HepG2 (cell line): ENCODE data around the gene XK. TPM values are rescaled to one million over a fixed set of nuclear protein-coding genes. Genes with fewer than 3 reads are reported as not detected.

Experiments
- ATAC-seq: fragments of 200-7000 bp; cut with Tn5 transposase; 3 replicates; pipeline ENCODE4 v1.9.1; 2020; ENCODE audit warnings: mild to moderate bottlenecking, moderate library complexity
- BruUV-seq: library from RNA; stranded (reverse); fragments of 400-500 nt; replicated peaks from 2 replicates; lab custom pipeline; 2021; lab: Mats Ljungman, UMichigan
- CTCF ChIA-PET: fragments of 300-600 bp; formaldehyde crosslinking; extraction: SDS; loops from one replicate; lab custom pipeline; 2021; ENCODE audit warnings: low total read pairs, inconsistent platforms, low intra/inter-chr PET ratio; lab: Yijun Ruan, JAX
- POLR2A ChIA-PET: fragments of 350-600 bp; sonication (Branson Sonifier 250); formaldehyde crosslinking; loops from one replicate; lab custom pipeline; 2020; ENCODE audit warnings: antibody characterized with exemption, inconsistent platforms; lab: Yijun Ruan, JAX
- DNase-seq: peaks from one replicate; pipeline ENCODE4 v3.0.0-alpha.2; 2015; ENCODE audit warnings: low spot score
- FAIRE-seq: peaks from 3 replicates; lab custom pipeline; 2011; peaks lifted over from hg19 to GRCh38; lab: Jason Lieb, UNC
- H2AFZ ChIP-seq: one replicate; pipeline ENCODE4 v1.6.1; 2011; ENCODE audit warnings: low read length, inconsistent platforms
- H3K27ac ChIP-seq: fragments of 300-600 bp; 3 replicates; pipeline ENCODE4 v1.8.0; 2011; ENCODE audit warnings: mixed run types, mild to moderate bottlenecking, mixed read lengths, low read length, inconsistent platforms; ENCODE audit not compliant: insufficient read depth; ENCODE audit errors: extremely low read length
- H3K27me3 ChIP-seq, 2 experiments: fragments of 200-600 bp in 1 of 2; 2 replicates in 1 of 2; 3 replicates in 1 of 2; pipeline versions ENCODE4 v1.6.0 to v1.8.0; 2011; ENCODE audit warnings: low read length in 2 of 2, mild to moderate bottlenecking in 2 of 2, moderate library complexity in 2 of 2, inconsistent platforms in 1 of 2; ENCODE audit not compliant: insufficient read depth in 2 of 2, control insufficient read depth in 1 of 2
- H3K36me3 ChIP-seq, 2 experiments: fragments of 200-600 bp in 1 of 2; replicated peaks in 1 of 2; 2 replicates in 1 of 2; 3 replicates in 1 of 2; pipeline versions ENCODE4 v1.5.1 to v1.8.0; 2011; ENCODE audit warnings: low read length in 2 of 2, inconsistent platforms in 1 of 2; ENCODE audit not compliant: insufficient read depth in 2 of 2, control insufficient read depth in 1 of 2
- H3K4me1 ChIP-seq: 2 replicates; pipeline ENCODE4 v1.5.1; 2012; ENCODE audit warnings: low read length, inconsistent platforms; ENCODE audit not compliant: insufficient read depth
- H3K4me2 ChIP-seq: 2 replicates; pipeline ENCODE4 v1.6.0; 2011; ENCODE audit warnings: low read depth, low read length, inconsistent platforms
- H3K4me3 ChIP-seq, 3 experiments: fragments of 200-600 bp in 1 of 3; sonication (generic), shearing (Covaris generic) in 1 of 3; replicated peaks in 1 of 3; 2 replicates each; pipeline ENCODE4 v1.5.1; 2011 to 2016; ENCODE audit warnings: low read length in 3 of 3, inconsistent platforms in 2 of 3, low read depth in 2 of 3, mild to moderate bottlenecking in 2 of 3, control low read depth in 1 of 3, mixed read lengths in 1 of 3; ENCODE audit not compliant: insufficient read depth in 1 of 3
- H3K79me2 ChIP-seq: one replicate; pipeline ENCODE4 v1.6.1; 2011; ENCODE audit warnings: low read length, inconsistent platforms; ENCODE audit not compliant: insufficient read depth
- H3K9ac ChIP-seq: 2 replicates; pipeline ENCODE4 v1.6.0; 2011; ENCODE audit warnings: mild to moderate bottlenecking, low read depth, low read length, inconsistent platforms; ENCODE audit not compliant: insufficient read depth
- H3K9me3 ChIP-seq: 2 replicates; pipeline ENCODE4 v1.5.1; 2012; ENCODE audit warnings: mild to moderate bottlenecking, low read length
- H4K20me1 ChIP-seq: 2 replicates; pipeline ENCODE4 v1.6.0; 2011; ENCODE audit warnings: inconsistent platforms, mild to moderate bottlenecking, low read length, moderate library complexity; ENCODE audit not compliant: insufficient read depth
- DBP ChIP-seq: sonication (generic); formaldehyde crosslinking; IDR thresholded peaks from 2 replicates; pipeline ENCODE4 v1.4.0; 2020; ENCODE audit warnings: missing genetic modification reagents; ENCODE audit errors: not compliant biosample characterization
- ELF1 ChIP-seq: sonication (generic); formaldehyde crosslinking; IDR thresholded peaks from 2 replicates; pipeline ENCODE4 v1.4.0; 2020; ENCODE audit warnings: missing genetic modification reagents
- HNF1B ChIP-seq: sonication (generic); formaldehyde crosslinking; IDR thresholded peaks from 2 replicates; pipeline ENCODE4 v1.5.1; 2020; ENCODE audit warnings: mild to moderate bottlenecking, moderate library complexity, missing genetic modification reagents
- HNRNPL ChIP-seq: fragments of 200-400 bp; formaldehyde crosslinking; IDR thresholded peaks from 2 replicates; pipeline ENCODE4 v1.6.1; 2017; ENCODE audit warnings: mild to moderate bottlenecking, low read depth, low read length
- MAX ChIP-seq: IDR thresholded peaks from 2 replicates; pipeline ENCODE4 v1.6.1; 2012; ENCODE audit warnings: inconsistent platforms
- MIER2 ChIP-seq: IDR thresholded peaks from 2 replicates; pipeline ENCODE4 v1.6.1; 2016; ENCODE audit warnings: missing biosample characterization, missing genetic modification reagents
- MIER3 ChIP-seq: IDR thresholded peaks from 2 replicates; pipeline ENCODE4 v1.6.1; 2016; ENCODE audit warnings: missing compliant biosample characterization, borderline replicate concordance
- NCOA1 ChIP-seq: sonication (generic); formaldehyde crosslinking; IDR thresholded peaks from 2 replicates; pipeline ENCODE4 v1.9.0; 2021; ENCODE audit warnings: missing genetic modification reagents
- PAWR ChIP-seq: sonication (generic); formaldehyde crosslinking; IDR thresholded peaks from 2 replicates; pipeline ENCODE4 v1.4.0; 2020; ENCODE audit warnings: missing genetic modification reagents, mild to moderate bottlenecking, borderline replicate concordance
- PHF8 ChIP-seq: sonication (generic); formaldehyde crosslinking; IDR thresholded peaks from 2 replicates; pipeline ENCODE4 v1.5.0; 2020; ENCODE audit warnings: missing genetic modification reagents
- RAD21 ChIP-seq: fragments of 450-650 bp; formaldehyde crosslinking; IDR thresholded peaks from 2 replicates; pipeline ENCODE4 v1.5.0; 2020; ENCODE audit warnings: mild to moderate bottlenecking
- RFX1 ChIP-seq: fragments of 450-650 bp; IDR thresholded peaks from 2 replicates; pipeline ENCODE4 v1.6.1; 2017
- SKI ChIP-seq: fragments of 450-650 bp; IDR thresholded peaks from one replicate; pipeline ENCODE4 v1.6.1; 2018; ENCODE audit warnings: mild to moderate bottlenecking; ENCODE audit not compliant: partially characterized antibody
- SYNCRIP ChIP-seq: fragments of 200-400 bp; formaldehyde crosslinking; IDR thresholded peaks from 2 replicates; pipeline ENCODE4 v1.6.1; 2018; ENCODE audit warnings: mild to moderate bottlenecking, low read depth, low read length; ENCODE audit not compliant: insufficient read depth
- ZBTB21 ChIP-seq: sonication (generic); formaldehyde crosslinking; IDR thresholded peaks from 2 replicates; pipeline ENCODE4 v1.4.0; 2020; ENCODE audit warnings: missing genetic modification reagents
- ZNF207 ChIP-seq: fragments of 450-650 bp; IDR thresholded peaks from 2 replicates; pipeline ENCODE4 v1.6.1; 2016; ENCODE audit warnings: antibody characterized with exemption, borderline replicate concordance
- ZNF572 ChIP-seq: sonication (generic); formaldehyde crosslinking; IDR thresholded peaks from 2 replicates; pipeline ENCODE4 v1.5.1; 2020; ENCODE audit warnings: mild to moderate bottlenecking, missing genetic modification reagents
- ZNF574 ChIP-seq: sonication (generic); formaldehyde crosslinking; IDR thresholded peaks from 2 replicates; pipeline ENCODE4 v1.4.0; 2020; ENCODE audit warnings: missing genetic modification reagents
- ZSCAN22 ChIP-seq: sonication (generic); formaldehyde crosslinking; IDR thresholded peaks from 2 replicates; pipeline ENCODE4 v1.4.0; 2020; ENCODE audit warnings: mild to moderate bottlenecking, missing genetic modification reagents
- in situ Hi-C: cut with HindIII; loops from 2 replicates; pipeline ENCODE4 v1.10.0; 2017; ENCODE audit warnings: low pct_unique_long_range_greater_than_20kb; ENCODE audit not compliant: extremely low pct_ligation_motif_present
- intact Hi-C: fragments of 100-400 bp; cut with micrococcal nuclease; formaldehyde crosslinking; loops from one replicate; pipeline ENCODE4 v1.10.0; 2022; ENCODE audit not compliant: unreplicated experiment
- polyA plus RNA-seq, 8 experiments: library from polyadenylated mRNA; depleted of rRNA in 3 of 8; stranded (reverse) in 7 of 8; unstranded in 1 of 8; fragments of >200 nt; fragmentation: Illumina TruSeq in 4 of 8; extraction: Trizol in 4 of 8; gene quantifications; 2 replicates each; pipeline versions ENCODE4 v1.2.1 to v1.2.3, GENCODE V29; 2011 to 2016; ENCODE audit warnings: low read depth in 4 of 8, missing spikeins in 1 of 8, mixed read lengths in 1 of 8; ENCODE audit not compliant: insufficient read depth in 1 of 8
- total RNA-seq, 5 experiments: library from RNA; depleted of rRNA; stranded (reverse); fragments of >200 nt; fragmentation: Illumina TruSeq; extraction: Trizol; gene quantifications; 2 replicates each; pipeline ENCODE4 v1.2.3, GENCODE V29; 2016; ENCODE audit warnings: low read depth in 1 of 5

XK gene
- total and polyA plus RNA-seq, 2 of the 13 experiments (the other 11 are each of a cell fraction or from before 2014, with no cell fraction given): not detected

- FAIRE-seq: no peak
Measured at GRCh38 chrX:37776283-37776986, 90.8 kb downstream of the XK start.

More at GRCh38 chrX:37776283-37776986, 90.8 kb downstream of the XK start:
- Histone ChIP-seq H3K27ac (no peak overlapping the region), H3K79me2 (no peaks in the 10 kb centered on the region), H3K9ac (no peak overlapping the region), H3K36me3 (no peaks in the 10 kb centered on the region), H3K4me2 (no peak overlapping the region), H2AFZ (no peak overlapping the region), H4K20me1 (no peaks in the 10 kb centered on the region), H3K9me3 (no peaks in the 10 kb centered on the region), H3K4me3 (no peak overlapping the region), H3K27me3 (no peaks in the 10 kb centered on the region), H3K4me1 (no peaks in the 10 kb centered on the region)
- no peak for DNase-seq
- no peak for ATAC-seq
- POLR2A ChIA-PET: no interaction called here
- intact Hi-C loops: no loop called here
- TF ChIP-seq ELF1 (CRISPR knock-in tag): no peak
- TF ChIP-seq HNF1B: no peak
- no peak for TF ChIP-seq RFX1
- TF ChIP-seq MIER2: no peak
- TF ChIP-seq PAWR (CRISPR knock-in tag): no peak
- no peak for TF ChIP-seq SKI
- TF ChIP-seq HNRNPL: no peak
- no peak for TF ChIP-seq ZNF207
- TF ChIP-seq PHF8 (CRISPR knock-in tag): no peak
- no peak for TF ChIP-seq NCOA1 (CRISPR knock-in tag)
- no peak for TF ChIP-seq ZNF572 (CRISPR knock-in tag)
- TF ChIP-seq DBP (CRISPR knock-in tag): no peak
- TF ChIP-seq RAD21 (CRISPR knock-in tag): no peak
- TF ChIP-seq ZNF574 (CRISPR knock-in tag): no peak
- no peak for TF ChIP-seq ZBTB21 (CRISPR knock-in tag)
- TF ChIP-seq MAX: no peak
- no peak for TF ChIP-seq ZSCAN22 (CRISPR knock-in tag)
- TF ChIP-seq MIER3 (CRISPR knock-in tag): no peak
- TF ChIP-seq SYNCRIP: no peak
- in situ Hi-C loops: no loop called here
- CTCF ChIA-PET: no interaction called here
- no TSS peak for BruUV-seq
